Measurements from ENCODE around the gene ZRANB1. TPM values are rescaled to one million over a fixed set of nuclear protein-coding genes. Genes with fewer than 3 reads are reported as not detected.

The ZRANB1 gene
- total and polyA plus RNA-seq, 10 of the 15 experiments (the other 5 are each of a cell fraction or from before 2014, with no cell fraction given), result 1.7 to 11.8 (median 6.2) TPM

DNA sequence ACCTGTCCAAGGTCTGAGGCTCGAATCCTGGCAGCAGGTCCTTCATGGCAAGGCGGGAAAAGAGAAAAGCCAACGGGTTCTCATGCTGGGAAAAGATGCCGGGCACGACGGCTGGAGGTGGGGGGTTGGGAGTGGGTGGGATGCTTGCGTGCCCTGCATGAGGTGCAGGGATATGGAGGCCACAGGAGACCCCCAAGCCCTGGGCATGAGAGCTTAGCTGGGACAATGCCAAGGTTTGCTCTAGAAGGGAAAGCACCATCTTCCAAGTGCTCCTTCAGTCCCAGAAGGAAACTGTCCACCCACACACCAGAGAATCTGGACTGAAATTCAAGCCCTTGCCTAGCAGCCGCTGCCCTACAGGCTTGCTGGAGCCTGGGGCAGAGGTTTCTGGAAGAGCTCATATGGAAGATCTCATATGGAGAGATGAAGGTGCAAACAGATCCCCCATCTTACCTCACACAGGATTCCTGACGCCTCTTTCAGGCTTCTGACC, 64.3 kb downstream of the ZRANB1 start:
- ChIA-PET RAD21 (ENCODE audit: unreplicated experiment) (no interaction called here), CTCF (no interaction called here), POLR2A (no interaction called here), SMC1A (ENCODE audit: uncharacterized antibody, unreplicated experiment) (interaction anchor here (0.6 kb wide), 1 partner anchor 226 kb away, joined by 3 read pairs; no protein-coding TSS in a partner anchor)
- ATAC-seq, result no peak
- Histone ChIP-seq H3K36me3 (ENCODE audit: control insufficient read depth in 2 of 2, insufficient read depth in 2 of 2, low read length in 1 of 2) (no peaks in the 10 kb centered on the region), H3K27ac (ENCODE audit: control insufficient read depth, insufficient read depth) (no peak overlapping the region), H3K4me2 (ENCODE audit: control insufficient read depth, insufficient read depth) (no peak overlapping the region), H2AFZ (ENCODE audit: control insufficient read depth, low read depth, low read length) (no peak overlapping the region), H3K9me3 (replicated peaks; ENCODE audit: control insufficient read depth, insufficient read depth, low read length) (no peaks in the 10 kb centered on the region), H3K9ac (ENCODE audit: control insufficient read depth, insufficient read depth, low read length) (no peak overlapping the region), H3K79me2 (ENCODE audit: control insufficient read depth, insufficient read depth, low read length) (no peaks in the 10 kb centered on the region), H4K20me1 (ENCODE audit: control insufficient read depth, insufficient read depth) (no peaks in the 10 kb centered on the region), H3K4me3 (no peak overlapping the region), H3K4me1 (ENCODE audit: control insufficient read depth, insufficient read depth, low read length) (no peaks in the 10 kb centered on the region), H3K27me3 (replicated peaks in 1 of 2; ENCODE audit: control insufficient read depth in 2 of 2, insufficient read depth in 2 of 2, low read length in 1 of 2) (no peaks in the 10 kb centered on the region)
- no TSS peak for BruUV-seq (replicated peaks)
- WGBS (ENCODE audit: insufficient coverage, insufficient replicate concordance, low lambda C conversion rate, missing lambda C conversion rate), result 41% methylated on average over 9 of the region's 9 CpGs
- DNase-seq (ENCODE audit: low read depth, low spot score), result no peak
- no peak for FAIRE-seq
- intact Hi-C loops (cut with micrococcal nuclease; ENCODE audit: unreplicated experiment), result no loop called here
- TF ChIP-seq MYC (IDR thresholded peaks at IDR 0.05; ENCODE audit: insufficient read depth, insufficient read length, insufficient replicate concordance, low read length, severe bottlenecking) (no peak), RB1 (IDR thresholded peaks at IDR 0.05; ENCODE audit: borderline replicate concordance) (no peak), CREM (IDR thresholded peaks at IDR 0.05; ENCODE audit: low read depth) (no peak), CBX5 (IDR thresholded peaks at IDR 0.05; ENCODE audit: low read depth) (no peak), SUZ12 (IDR thresholded peaks at IDR 0.05; ENCODE audit: unreplicated experiment) (no peak), E2F4 (IDR thresholded peaks at IDR 0.05; ENCODE audit: low read depth, low read length) (no peak), YY1 (IDR thresholded peaks at IDR 0.05; ENCODE audit: low read depth, low read length) (no peak), ZBTB33 (IDR thresholded peaks at IDR 0.05) (no peak), STAT1 (conservative IDR thresholded peaks at IDR 0.05) (no peak), SMARCA5 (IDR thresholded peaks at IDR 0.05) (no peak)
- TF ChIP-seq, protein P1, sequence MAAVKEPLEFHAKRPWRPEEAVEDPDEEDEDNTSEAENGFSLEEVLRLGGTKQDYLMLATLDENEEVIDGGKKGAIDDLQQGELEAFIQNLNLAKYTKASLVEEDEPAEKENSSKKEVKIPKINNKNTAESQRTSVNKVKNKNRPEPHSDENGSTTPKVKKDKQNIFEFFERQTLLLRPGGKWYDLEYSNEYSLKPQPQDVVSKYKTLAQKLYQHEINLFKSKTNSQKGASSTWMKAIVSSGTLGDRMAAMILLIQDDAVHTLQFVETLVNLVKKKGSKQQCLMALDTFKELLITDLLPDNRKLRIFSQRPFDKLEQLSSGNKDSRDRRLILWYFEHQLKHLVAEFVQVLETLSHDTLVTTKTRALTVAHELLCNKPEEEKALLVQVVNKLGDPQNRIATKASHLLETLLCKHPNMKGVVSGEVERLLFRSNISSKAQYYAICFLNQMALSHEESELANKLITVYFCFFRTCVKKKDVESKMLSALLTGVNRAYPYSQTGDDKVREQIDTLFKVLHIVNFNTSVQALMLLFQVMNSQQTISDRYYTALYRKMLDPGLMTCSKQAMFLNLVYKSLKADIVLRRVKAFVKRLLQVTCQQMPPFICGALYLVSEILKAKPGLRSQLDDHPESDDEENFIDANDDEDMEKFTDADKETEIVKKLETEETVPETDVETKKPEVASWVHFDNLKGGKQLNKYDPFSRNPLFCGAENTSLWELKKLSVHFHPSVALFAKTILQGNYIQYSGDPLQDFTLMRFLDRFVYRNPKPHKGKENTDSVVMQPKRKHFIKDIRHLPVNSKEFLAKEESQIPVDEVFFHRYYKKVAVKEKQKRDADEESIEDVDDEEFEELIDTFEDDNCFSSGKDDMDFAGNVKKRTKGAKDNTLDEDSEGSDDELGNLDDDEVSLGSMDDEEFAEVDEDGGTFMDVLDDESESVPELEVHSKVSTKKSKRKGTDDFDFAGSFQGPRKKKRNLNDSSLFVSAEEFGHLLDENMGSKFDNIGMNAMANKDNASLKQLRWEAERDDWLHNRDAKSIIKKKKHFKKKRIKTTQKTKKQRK (IDR thresholded peaks at IDR 0.05; ENCODE audit: low read depth, low read length), result no peak
- in situ Hi-C loops (cut with MboI), result no loop called here
